ENCODE data around the gene PRDM12. TPM values are rescaled to one million over a fixed set of nuclear protein-coding genes. Genes with fewer than 3 reads are reported as not detected.

Gene PRDM12
- total and polyA plus RNA-seq, 2 donors (not counting 1 experiment from before 2014, with no cell fraction given): not detected

DNA sequence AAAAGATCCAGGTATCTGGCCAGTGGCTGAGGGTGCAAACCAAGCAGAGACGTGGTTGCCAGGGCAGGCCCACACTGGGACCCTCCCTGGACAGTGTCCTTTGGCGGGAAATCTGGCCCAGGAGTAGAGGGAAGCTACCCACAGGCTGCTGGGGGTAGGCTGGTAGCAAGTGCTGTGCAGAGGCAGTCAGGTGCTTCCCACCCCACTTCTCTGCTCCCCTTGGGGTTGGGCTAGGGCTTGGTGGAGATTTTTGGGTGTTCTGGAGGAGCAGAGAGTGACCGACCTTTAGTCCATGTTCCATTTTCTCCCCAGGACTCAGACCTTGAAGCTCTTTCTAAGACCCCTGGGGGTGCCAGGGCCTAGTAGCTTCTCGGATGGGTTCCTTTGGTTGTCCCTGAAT, 5.6 kb downstream of the PRDM12 start:
- 69% methylated on average over 2 of the region's 4 CpGs for WGBS (ENCODE audit: insufficient coverage)
- Histone ChIP-seq H4K20me1 (ENCODE audit: control insufficient read depth, insufficient read depth, low read length, poor library complexity, severe bottlenecking) (no peaks in the 10 kb centered on the region), H3K36me3 (replicated peaks in 1 of 2; ENCODE audit: control extremely low read depth in 1 of 2, control insufficient read depth in 1 of 2, extremely low read depth in 1 of 2, insufficient read depth in 2 of 2, low read length in 1 of 2) (no peaks in the 10 kb centered on the region), H3K4me2 (replicated peaks; ENCODE audit: low read depth, low read length, poor library complexity, severe bottlenecking) (no peak overlapping the region), H3K9ac (ENCODE audit: low read length) (no peak overlapping the region), H3K79me2 (ENCODE audit: control insufficient read depth, insufficient read depth, low read length) (no peaks in the 10 kb centered on the region), H2AFZ (ENCODE audit: insufficient read depth, low read depth, low read length, poor library complexity, severe bottlenecking) (no peak overlapping the region), H3K27me3 (replicated peaks in 1 of 4; ENCODE audit: control extremely low read depth in 1 of 4, control insufficient read depth in 3 of 4, insufficient read depth in 4 of 4, low read length in 3 of 4) (peaks cover 0 to 37% (median 18%) of the 10 kb centered on the region in 4 experiments), H3K4me1 (ENCODE audit: control insufficient read depth in 2 of 2, insufficient read depth in 2 of 2, low read length in 2 of 2) (peaks cover 13 to 19% of the 10 kb centered on the region in 2 donors), H3K4me3 (ENCODE audit: control extremely low read depth in 1 of 5, extremely low read depth in 1 of 5, insufficient read depth in 1 of 5, low read depth in 2 of 5, low read length in 4 of 5) (no peak overlapping the region), H3K27ac (ENCODE audit: low read length in 2 of 2) (no peak overlapping the region), H3K9me3 (ENCODE audit: control extremely low read depth in 1 of 3, control insufficient read depth in 2 of 3, insufficient read depth in 1 of 3, low read length in 2 of 3) (peaks cover 0 to 9% (median 0%) of the 10 kb centered on the region in 3 donors)
- intact Hi-C loops (cut with micrococcal nuclease): no loop called here
- ATAC-seq (ENCODE audit: low read depth): no peak
- Mint-ChIP-seq H3K9me3 (ENCODE audit: insufficient read depth) (no peaks in the 10 kb centered on the region), H3K4me1 (peaks cover 8% of the 10 kb centered on the region), H3K27ac (no peak overlapping the region), H3K4me3 (no peak overlapping the region), H3K27me3 (peaks cover 38% of the 10 kb centered on the region)
- ChIA-PET POLR2A (no interaction called here), CTCF (no interaction called here)
- TF ChIP-seq CTCF (IDR thresholded peaks at IDR 0.05): no peak
- no peak for TF ChIP-seq EZH2 (IDR thresholded peaks at IDR 0.05; ENCODE audit: borderline replicate concordance, insufficient read depth, low read depth, low read length, poor library complexity, severe bottlenecking)
- no peak for DNase-seq

GRCh38 chr9:130670644-130671043, 6.2 kb downstream of the PRDM12 start:
- WGBS (ENCODE audit: insufficient coverage): 93% methylated on average over 6 of the region's 6 CpGs

More at GRCh38 chr9:130670644-130671043, 6.2 kb downstream of the PRDM12 start:
- intact Hi-C loops (cut with micrococcal nuclease): no loop called here
- H3K27me3 Mint-ChIP-seq: peaks cover 31% of the 10 kb centered on the region
- CTCF ChIA-PET: no interaction called here
- H3K4me3 Mint-ChIP-seq: no peak overlapping the region
- Histone ChIP-seq H3K4me1 (ENCODE audit: control insufficient read depth in 2 of 2, insufficient read depth in 2 of 2, low read length in 2 of 2) (peaks cover 9 to 14% of the 10 kb centered on the region in 2 donors), H3K9me3 (ENCODE audit: control extremely low read depth in 1 of 3, control insufficient read depth in 2 of 3, insufficient read depth in 1 of 3, low read length in 2 of 3) (peaks cover 0 to 8% (median 0%) of the 10 kb centered on the region in 3 donors), H3K36me3 (replicated peaks in 1 of 2; ENCODE audit: control extremely low read depth in 1 of 2, control insufficient read depth in 1 of 2, extremely low read depth in 1 of 2, insufficient read depth in 2 of 2, low read length in 1 of 2) (no peaks in the 10 kb centered on the region), H4K20me1 (ENCODE audit: control insufficient read depth, insufficient read depth, low read length, poor library complexity, severe bottlenecking) (no peaks in the 10 kb centered on the region), H3K4me2 (replicated peaks; ENCODE audit: low read depth, low read length, poor library complexity, severe bottlenecking) (no peak overlapping the region), H3K27me3 (replicated peaks in 1 of 4; ENCODE audit: control extremely low read depth in 1 of 4, control insufficient read depth in 3 of 4, insufficient read depth in 4 of 4, low read length in 3 of 4) (peaks cover 0 to 31% (median 15%) of the 10 kb centered on the region in 4 experiments), H3K9ac (ENCODE audit: low read length) (no peak overlapping the region), H3K27ac (ENCODE audit: low read length in 2 of 2) (no peak overlapping the region), H2AFZ (ENCODE audit: insufficient read depth, low read depth, low read length, poor library complexity, severe bottlenecking) (no peak overlapping the region), H3K79me2 (ENCODE audit: control insufficient read depth, insufficient read depth, low read length) (no peaks in the 10 kb centered on the region), H3K4me3 (ENCODE audit: control extremely low read depth in 1 of 5, extremely low read depth in 1 of 5, insufficient read depth in 1 of 5, low read depth in 2 of 5, low read length in 4 of 5) (no peak overlapping the region)
- ATAC-seq (ENCODE audit: low read depth): no peak
- TF ChIP-seq CTCF (IDR thresholded peaks at IDR 0.05) (no peak), EZH2 (IDR thresholded peaks at IDR 0.05; ENCODE audit: borderline replicate concordance, insufficient read depth, low read depth, low read length, poor library complexity, severe bottlenecking) (no peak)
- H3K27ac Mint-ChIP-seq: no peak overlapping the region
- peaks cover 3% of the 10 kb centered on the region for H3K4me1 Mint-ChIP-seq
- no peak for DNase-seq
- POLR2A ChIA-PET: no interaction called here
- no peaks in the 10 kb centered on the region for H3K9me3 Mint-ChIP-seq (ENCODE audit: insufficient read depth)
